Measurements from ENCODE around the gene SPECC1.

The SPECC1 gene

DNA sequence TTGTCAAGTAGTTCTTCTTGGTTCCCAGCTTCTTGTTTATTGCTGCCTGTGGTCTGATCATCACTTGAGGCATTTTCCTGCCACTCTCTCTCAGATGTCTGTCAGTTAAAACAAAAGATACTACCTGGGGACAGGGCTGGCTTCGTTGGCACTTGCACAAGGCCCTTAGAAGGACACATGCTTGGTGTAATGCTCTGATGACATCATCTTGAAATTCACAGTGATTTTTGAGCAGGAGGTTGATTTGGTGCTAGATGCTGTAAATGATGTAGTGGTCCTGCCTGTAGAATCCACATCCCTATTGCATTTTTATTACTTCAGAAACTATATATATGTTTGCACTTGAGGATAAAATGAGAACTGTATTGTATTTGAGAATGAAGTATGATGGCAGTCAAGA, 247.8 kb downstream of the SPECC1 start:
- TF ChIP-seq SPI1 (IDR thresholded peaks at IDR 0.05; ENCODE audit: borderline replicate concordance, low read depth) (no peak), GABPA (IDR thresholded peaks at IDR 0.05; ENCODE audit: low read depth) (no peak), CTCF (IDR thresholded peaks at IDR 0.05; ENCODE audit: insufficient read depth, low read length) (no peak), POLR2AphosphoS5 (IDR thresholded peaks at IDR 0.05; ENCODE audit: low read depth) (no peak)
- TF ChIP-seq, protein P1, sequence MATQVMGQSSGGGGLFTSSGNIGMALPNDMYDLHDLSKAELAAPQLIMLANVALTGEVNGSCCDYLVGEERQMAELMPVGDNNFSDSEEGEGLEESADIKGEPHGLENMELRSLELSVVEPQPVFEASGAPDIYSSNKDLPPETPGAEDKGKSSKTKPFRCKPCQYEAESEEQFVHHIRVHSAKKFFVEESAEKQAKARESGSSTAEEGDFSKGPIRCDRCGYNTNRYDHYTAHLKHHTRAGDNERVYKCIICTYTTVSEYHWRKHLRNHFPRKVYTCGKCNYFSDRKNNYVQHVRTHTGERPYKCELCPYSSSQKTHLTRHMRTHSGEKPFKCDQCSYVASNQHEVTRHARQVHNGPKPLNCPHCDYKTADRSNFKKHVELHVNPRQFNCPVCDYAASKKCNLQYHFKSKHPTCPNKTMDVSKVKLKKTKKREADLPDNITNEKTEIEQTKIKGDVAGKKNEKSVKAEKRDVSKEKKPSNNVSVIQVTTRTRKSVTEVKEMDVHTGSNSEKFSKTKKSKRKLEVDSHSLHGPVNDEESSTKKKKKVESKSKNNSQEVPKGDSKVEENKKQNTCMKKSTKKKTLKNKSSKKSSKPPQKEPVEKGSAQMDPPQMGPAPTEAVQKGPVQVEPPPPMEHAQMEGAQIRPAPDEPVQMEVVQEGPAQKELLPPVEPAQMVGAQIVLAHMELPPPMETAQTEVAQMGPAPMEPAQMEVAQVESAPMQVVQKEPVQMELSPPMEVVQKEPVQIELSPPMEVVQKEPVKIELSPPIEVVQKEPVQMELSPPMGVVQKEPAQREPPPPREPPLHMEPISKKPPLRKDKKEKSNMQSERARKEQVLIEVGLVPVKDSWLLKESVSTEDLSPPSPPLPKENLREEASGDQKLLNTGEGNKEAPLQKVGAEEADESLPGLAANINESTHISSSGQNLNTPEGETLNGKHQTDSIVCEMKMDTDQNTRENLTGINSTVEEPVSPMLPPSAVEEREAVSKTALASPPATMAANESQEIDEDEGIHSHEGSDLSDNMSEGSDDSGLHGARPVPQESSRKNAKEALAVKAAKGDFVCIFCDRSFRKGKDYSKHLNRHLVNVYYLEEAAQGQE (IDR thresholded peaks at IDR 0.05; ENCODE audit: insufficient replicate concordance, low read depth) = no peak
- no peak overlapping the region for H3K4me3 ChIP-seq (replicated peaks; ENCODE audit: insufficient read depth, low read length)
- no peak for DNase-seq (ENCODE audit: low read depth in 1 of 2, low spot score in 1 of 2)
- H3K27me3 ChIP-seq (ENCODE audit: insufficient read depth, poor library complexity, severe bottlenecking) = no peaks in the 10 kb centered on the region
- H3K27ac ChIP-seq (replicated peaks) = no peak overlapping the region

DNA sequence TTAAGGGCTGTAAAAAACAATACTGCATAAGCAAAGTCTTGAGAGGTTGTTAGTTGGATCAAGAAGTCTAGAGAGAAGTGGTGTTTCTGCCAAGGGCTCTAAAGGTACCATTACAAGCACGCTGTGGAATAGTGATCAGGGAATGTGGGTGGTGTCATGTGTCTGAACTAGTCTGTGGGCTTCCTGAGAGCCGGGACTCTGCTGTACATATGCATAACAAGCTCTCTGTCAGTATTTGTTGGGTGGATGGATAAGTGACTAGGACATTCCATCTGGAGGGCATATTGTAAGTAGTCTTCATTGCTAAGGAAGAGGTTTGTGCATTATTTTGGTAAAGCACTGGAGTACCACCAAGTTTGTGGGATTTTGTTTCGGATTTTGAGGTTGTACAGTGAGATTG, 248.6 kb downstream of the SPECC1 start:
- H3K27ac ChIP-seq (replicated peaks) = no peak overlapping the region
- no peak overlapping the region for H3K4me3 ChIP-seq (replicated peaks; ENCODE audit: insufficient read depth, low read length)
- DNase-seq (ENCODE audit: low read depth in 1 of 2, low spot score in 1 of 2) = no peak
- H3K27me3 ChIP-seq (ENCODE audit: insufficient read depth, poor library complexity, severe bottlenecking) = no peaks in the 10 kb centered on the region
- TF ChIP-seq, protein P1 (IDR thresholded peaks at IDR 0.05; ENCODE audit: insufficient replicate concordance, low read depth) = no peak
- TF ChIP-seq POLR2AphosphoS5 (IDR thresholded peaks at IDR 0.05; ENCODE audit: low read depth) = no peak
- TF ChIP-seq SPI1 (IDR thresholded peaks at IDR 0.05; ENCODE audit: borderline replicate concordance, low read depth) = no peak
- TF ChIP-seq CTCF (IDR thresholded peaks at IDR 0.05; ENCODE audit: insufficient read depth, low read length) = no peak
- TF ChIP-seq GABPA (IDR thresholded peaks at IDR 0.05; ENCODE audit: low read depth) = no peak

DNA sequence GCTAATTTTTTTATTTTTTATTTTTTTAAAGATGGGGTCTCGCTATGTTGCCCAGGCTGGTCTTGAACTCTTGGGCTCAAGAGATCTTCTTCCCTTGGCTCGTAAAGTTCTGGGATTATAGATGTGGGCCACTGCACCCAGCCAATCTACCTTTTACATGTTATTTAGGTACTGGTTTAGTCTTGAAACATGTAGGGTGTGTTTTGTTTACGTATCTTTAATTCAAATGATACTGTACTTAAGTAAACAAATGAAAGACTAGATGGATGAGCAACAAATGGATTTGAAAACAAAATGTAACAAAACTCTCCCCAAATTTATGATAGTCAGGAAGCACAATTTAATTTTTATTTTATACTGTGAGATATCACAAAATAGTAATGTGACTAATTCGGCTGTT, 250.5 kb downstream of the SPECC1 start:
- Histone ChIP-seq H3K27ac (replicated peaks) (no peak overlapping the region), H3K4me3 (replicated peaks; ENCODE audit: insufficient read depth, low read length) (no peak overlapping the region), H3K27me3 (ENCODE audit: insufficient read depth, poor library complexity, severe bottlenecking) (no peaks in the 10 kb centered on the region)
- no peak for TF ChIP-seq POLR2AphosphoS5 (IDR thresholded peaks at IDR 0.05; ENCODE audit: low read depth)
- TF ChIP-seq, protein P1 (IDR thresholded peaks at IDR 0.05; ENCODE audit: insufficient replicate concordance, low read depth) = no peak
- no peak for TF ChIP-seq GABPA (IDR thresholded peaks at IDR 0.05; ENCODE audit: low read depth)
- no peak for TF ChIP-seq CTCF (IDR thresholded peaks at IDR 0.05; ENCODE audit: insufficient read depth, low read length)
- TF ChIP-seq SPI1 (IDR thresholded peaks at IDR 0.05; ENCODE audit: borderline replicate concordance, low read depth) = no peak
- DNase-seq (ENCODE audit: low read depth in 1 of 2, low spot score in 1 of 2) = no peak

All from HL-60 (cell line).